K562 (cell line): ENCODE measurements around the gene COX10. TPM values are rescaled to one million over a fixed set of nuclear protein-coding genes. Genes with fewer than 3 reads are reported as not detected.

Experiments used
- CBFB ChIP-seq: sonication (generic); formaldehyde crosslinking; IDR thresholded peaks from 2 replicates; pipeline ENCODE4 v1.4.0; 2020; ENCODE audit warnings: mild to moderate bottlenecking, missing genetic modification reagents
- FOXJ2 ChIP-seq: fragments of 200-800 bp; sonication (Bioruptor generic); IDR thresholded peaks from 2 replicates; pipeline ENCODE4 v1.6.1; 2016; ENCODE audit warnings: missing genetic modification characterization, missing compliant biosample characterization
- NKRF ChIP-seq: fragments of 450-650 bp; IDR thresholded peaks from 2 replicates; pipeline ENCODE4 v1.6.1; 2016; ENCODE audit warnings: borderline replicate concordance
- PML ChIP-seq: IDR thresholded peaks from 2 replicates; pipeline ENCODE4 v1.6.1; 2012; ENCODE audit warnings: low read length, inconsistent platforms
- ZNF41 ChIP-seq: fragments of 250-450 bp; sonication (Bioruptor Pico); conservative IDR thresholded peaks from 2 replicates; pipeline ENCODE4 v1.4.0; 2020; ENCODE audit warnings: mild to moderate bottlenecking
- polyA plus RNA-seq, 8 experiments: library from polyadenylated mRNA; depleted of rRNA in 4 of 8; stranded (reverse) in 5 of 8; unstranded in 3 of 8; fragments of >200 nt; fragmentation: Nextera tagmentation in 2 of 8; fragmentation: Illumina TruSeq in 1 of 8; extraction: Ambion mirVana in 2 of 8; extraction: Trizol in 1 of 8; gene quantifications; 2 replicates each; pipeline versions ENCODE4 v1.2.1 to v1.2.3, GENCODE V29; 2011 to 2014; ENCODE audit warnings: inconsistent platforms in 1 of 8, missing spikeins in 1 of 8
- total RNA-seq, 7 experiments: library from RNA; depleted of rRNA in 6 of 7; stranded (reverse); fragments of >200 nt in 6 of 7; fragmentation: Illumina TruSeq in 2 of 7; extraction: Trizol in 2 of 7; gene quantifications; 2 replicates each; pipeline versions ENCODE4 v1.2.1 to v1.2.3, GENCODE V29; 2011 to 2021; ENCODE audit warnings: low replicate concordance in 1 of 7
- TF ChIP-seq, protein P1 (sequence below), 2 experiments: fragments of 150-350 bp in 1 of 2; IDR thresholded peaks; 2 replicates each; pipeline ENCODE4 v1.6.1; 2012 to 2016; ENCODE audit warnings: low read depth in 2 of 2, low read length in 2 of 2, mild to moderate bottlenecking in 1 of 2, moderate library complexity in 1 of 2

The COX10 gene
- total and polyA plus RNA-seq, 9 of the 15 experiments (the other 6 are each of a cell fraction or from before 2014, with no cell fraction given): 10.3 to 26.4 (median 17.8) TPM

DNA sequence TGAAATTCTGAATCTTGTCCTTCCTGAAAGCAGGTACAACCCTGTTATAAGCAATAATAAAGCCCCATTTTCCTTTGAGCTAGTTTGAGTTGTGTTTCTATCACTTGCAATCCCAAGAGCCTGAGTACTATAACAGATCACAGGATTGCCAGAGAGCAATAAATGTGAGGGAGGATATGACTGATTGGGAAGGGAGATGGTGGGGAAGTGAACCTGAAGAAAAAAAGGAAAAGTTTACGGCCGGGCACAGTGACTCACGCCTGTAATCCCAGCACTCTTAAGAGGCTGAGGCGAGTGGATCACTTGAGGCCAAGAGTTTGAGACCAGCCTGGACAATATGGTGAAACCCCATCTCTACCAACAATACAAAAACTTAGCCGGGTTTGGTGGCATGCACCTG lies 80.4 kb downstream of the COX10 start (continued):
- TF ChIP-seq NKRF (no peak), CBFB (no peak), FOXJ2 (tag) (no peak), ZNF41 (CRISPR knock-in tag) (no peak), PML (no peak)
- TF ChIP-seq, protein P1, sequence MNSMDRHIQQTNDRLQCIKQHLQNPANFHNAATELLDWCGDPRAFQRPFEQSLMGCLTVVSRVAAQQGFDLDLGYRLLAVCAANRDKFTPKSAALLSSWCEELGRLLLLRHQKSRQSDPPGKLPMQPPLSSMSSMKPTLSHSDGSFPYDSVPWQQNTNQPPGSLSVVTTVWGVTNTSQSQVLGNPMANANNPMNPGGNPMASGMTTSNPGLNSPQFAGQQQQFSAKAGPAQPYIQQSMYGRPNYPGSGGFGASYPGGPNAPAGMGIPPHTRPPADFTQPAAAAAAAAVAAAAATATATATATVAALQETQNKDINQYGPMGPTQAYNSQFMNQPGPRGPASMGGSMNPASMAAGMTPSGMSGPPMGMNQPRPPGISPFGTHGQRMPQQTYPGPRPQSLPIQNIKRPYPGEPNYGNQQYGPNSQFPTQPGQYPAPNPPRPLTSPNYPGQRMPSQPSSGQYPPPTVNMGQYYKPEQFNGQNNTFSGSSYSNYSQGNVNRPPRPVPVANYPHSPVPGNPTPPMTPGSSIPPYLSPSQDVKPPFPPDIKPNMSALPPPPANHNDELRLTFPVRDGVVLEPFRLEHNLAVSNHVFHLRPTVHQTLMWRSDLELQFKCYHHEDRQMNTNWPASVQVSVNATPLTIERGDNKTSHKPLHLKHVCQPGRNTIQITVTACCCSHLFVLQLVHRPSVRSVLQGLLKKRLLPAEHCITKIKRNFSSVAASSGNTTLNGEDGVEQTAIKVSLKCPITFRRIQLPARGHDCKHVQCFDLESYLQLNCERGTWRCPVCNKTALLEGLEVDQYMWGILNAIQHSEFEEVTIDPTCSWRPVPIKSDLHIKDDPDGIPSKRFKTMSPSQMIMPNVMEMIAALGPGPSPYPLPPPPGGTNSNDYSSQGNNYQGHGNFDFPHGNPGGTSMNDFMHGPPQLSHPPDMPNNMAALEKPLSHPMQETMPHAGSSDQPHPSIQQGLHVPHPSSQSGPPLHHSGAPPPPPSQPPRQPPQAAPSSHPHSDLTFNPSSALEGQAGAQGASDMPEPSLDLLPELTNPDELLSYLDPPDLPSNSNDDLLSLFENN (IDR thresholded peaks at IDR 0.05; ENCODE audit: low read depth in 2 of 2, low read length in 2 of 2): no peak
